SJSA1 (cell line): Measurements from ENCODE around the gene MOV10L1. TPM values are rescaled to one million over a fixed set of nuclear protein-coding genes. Genes with fewer than 3 reads are reported as not detected.

Source experiments
- DNase-seq, 2 experiments: peaks; one replicate each; pipeline ENCODE4 v3.0.0-alpha.2; 2015 to 2020; ENCODE audit warnings: low spot score in 2 of 2, low read depth in 1 of 2
- H3K27ac ChIP-seq: fragments of 250-450 bp; sonication (Bioruptor Pico); 2 replicates; pipeline ENCODE4 v1.5.1; 2020; ENCODE audit warnings: mild to moderate bottlenecking, moderate library complexity
- H3K27me3 ChIP-seq: fragments of 250-450 bp; sonication (Bioruptor Pico); replicated peaks from 2 replicates; pipeline ENCODE4 v1.5.1; 2020; ENCODE audit warnings: mild to moderate bottlenecking, moderate library complexity
- H3K36me3 ChIP-seq: fragments of 250-450 bp; sonication (Bioruptor Pico); 2 replicates; pipeline ENCODE4 v1.5.1; 2020; ENCODE audit warnings: mild to moderate bottlenecking
- H3K4me1 ChIP-seq: fragments of 250-450 bp; sonication (Bioruptor Pico); replicated peaks from 2 replicates; pipeline ENCODE4 v1.6.1; 2021; ENCODE audit warnings: mild to moderate bottlenecking
- H3K4me3 ChIP-seq: fragments of 250-450 bp; sonication (Bioruptor Pico); 2 replicates; pipeline ENCODE4 v1.5.1; 2020; ENCODE audit warnings: mild to moderate bottlenecking
- H3K9me3 ChIP-seq: fragments of 250-450 bp; sonication (Bioruptor Pico); replicated peaks from 2 replicates; pipeline ENCODE4 v1.5.1; 2020; ENCODE audit warnings: mild to moderate bottlenecking
- total RNA-seq: library from RNA; depleted of rRNA; stranded (reverse); fragments of >200 nt; shearing (Covaris generic); gene quantifications from 2 replicates; pipeline ENCODE4 v1.2.3, GENCODE V29; 2014

The MOV10L1 gene
- total RNA-seq, 1 experiment from 2014 or later, result 1.7 TPM

DNA sequence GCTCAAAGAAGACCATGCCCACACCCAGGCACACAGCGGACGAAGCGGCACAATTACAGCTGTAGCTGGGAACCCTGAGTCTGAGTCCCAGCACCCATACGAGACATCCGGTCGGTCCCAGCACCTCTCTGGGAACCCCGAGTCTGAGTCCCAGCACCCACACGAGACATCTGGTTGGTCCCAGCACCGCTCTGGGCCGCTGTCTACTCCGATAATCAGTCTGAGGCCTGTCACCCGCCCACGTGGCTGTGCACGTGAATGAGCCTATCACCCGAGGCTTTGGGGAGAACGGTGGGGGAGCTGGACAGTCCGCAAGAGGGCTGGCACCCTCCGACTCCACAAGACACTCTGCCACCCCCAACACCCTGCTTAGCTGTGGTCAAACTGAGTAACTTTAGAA, 37.9 kb upstream of the MOV10L1 start:
- no peak for DNase-seq
- no peaks in the 10 kb centered on the region for H3K9me3 ChIP-seq
- peaks cover 6% of the 10 kb centered on the region; the same call in 1 of the 2 replicates for H3K27me3 ChIP-seq

DNA sequence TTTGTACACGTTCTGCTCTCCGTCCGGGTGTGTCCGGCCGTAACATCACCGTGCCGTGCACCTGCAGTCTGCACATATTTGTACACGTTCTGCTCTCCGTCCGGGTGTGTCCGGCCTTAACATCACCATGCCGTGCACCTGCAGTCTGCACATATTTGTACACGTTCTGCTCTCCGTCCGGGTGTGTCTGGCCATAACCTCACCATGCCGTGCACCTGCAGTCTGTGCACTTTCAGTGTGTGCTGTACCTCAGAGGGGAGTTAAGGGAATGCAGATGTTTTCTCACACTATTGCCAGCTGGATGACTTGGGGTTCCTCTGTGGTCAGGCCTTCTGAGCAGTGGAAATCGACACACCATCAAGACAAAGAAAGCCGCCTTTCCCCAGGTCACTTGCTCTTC, 35.9 kb upstream of the MOV10L1 start:
- no peaks in the 10 kb centered on the region for H3K4me1 ChIP-seq
- no peak overlapping the region for H3K4me3 ChIP-seq
- no peaks in the 10 kb centered on the region for H3K9me3 ChIP-seq
- DNase-seq, result no peak
- H3K27ac ChIP-seq, result no peak overlapping the region
- peaks cover 9% of the 10 kb centered on the region; the same call in 1 of the 2 replicates for H3K27me3 ChIP-seq
- no peaks in the 10 kb centered on the region for H3K36me3 ChIP-seq

More for the DNA sequence above, 37.9 kb upstream of the MOV10L1 start:
- Histone ChIP-seq H3K4me1 (no peaks in the 10 kb centered on the region), H3K4me3 (no peak overlapping the region), H3K36me3 (no peaks in the 10 kb centered on the region), H3K27ac (no peak overlapping the region)

DNA sequence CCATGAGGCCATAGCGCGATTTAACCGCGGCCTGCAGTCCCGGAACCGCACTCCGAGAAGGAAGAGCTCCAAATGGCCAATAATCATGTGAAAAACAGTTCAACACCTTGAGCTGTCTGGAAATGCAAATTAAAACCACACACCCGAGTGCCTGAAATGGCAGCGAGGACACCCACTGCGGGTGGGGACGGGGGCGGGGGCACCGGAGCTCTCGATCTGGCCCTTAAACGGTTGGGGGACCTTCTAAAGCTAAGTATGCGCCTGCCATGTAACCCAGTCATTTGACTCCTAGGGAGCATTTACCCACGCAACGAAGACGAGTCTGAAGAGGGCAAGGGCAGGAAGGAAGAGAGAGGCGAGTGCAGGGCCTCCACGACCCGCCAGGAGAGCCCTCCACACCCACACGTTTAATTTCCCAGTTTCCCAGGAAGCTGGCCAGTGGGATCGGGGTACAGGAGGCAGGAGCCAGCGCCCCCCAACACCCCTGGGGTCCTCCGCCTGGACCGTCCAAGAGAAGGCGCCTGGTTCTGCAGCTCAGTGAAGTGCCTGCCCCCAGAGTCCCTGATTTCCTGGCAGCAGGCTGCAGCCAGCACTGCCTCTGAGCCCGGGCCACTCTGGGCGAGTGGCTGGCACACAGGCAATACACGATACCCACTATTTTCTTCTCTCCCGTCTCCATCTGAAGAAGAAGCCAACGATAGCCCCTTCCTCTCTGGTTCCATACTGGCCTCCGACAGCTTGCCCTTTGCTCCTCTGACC, 33.4 kb upstream of the MOV10L1 start:
- Histone ChIP-seq H3K4me1 (no peaks in the 10 kb centered on the region), H3K4me3 (no peak overlapping the region), H3K27me3 (peaks cover 18% of the 10 kb centered on the region; the same call in 1 of the 2 replicates), H3K36me3 (no peaks in the 10 kb centered on the region), H3K9me3 (no peaks in the 10 kb centered on the region), H3K27ac (no peak overlapping the region)
- no peak for DNase-seq

DNA sequence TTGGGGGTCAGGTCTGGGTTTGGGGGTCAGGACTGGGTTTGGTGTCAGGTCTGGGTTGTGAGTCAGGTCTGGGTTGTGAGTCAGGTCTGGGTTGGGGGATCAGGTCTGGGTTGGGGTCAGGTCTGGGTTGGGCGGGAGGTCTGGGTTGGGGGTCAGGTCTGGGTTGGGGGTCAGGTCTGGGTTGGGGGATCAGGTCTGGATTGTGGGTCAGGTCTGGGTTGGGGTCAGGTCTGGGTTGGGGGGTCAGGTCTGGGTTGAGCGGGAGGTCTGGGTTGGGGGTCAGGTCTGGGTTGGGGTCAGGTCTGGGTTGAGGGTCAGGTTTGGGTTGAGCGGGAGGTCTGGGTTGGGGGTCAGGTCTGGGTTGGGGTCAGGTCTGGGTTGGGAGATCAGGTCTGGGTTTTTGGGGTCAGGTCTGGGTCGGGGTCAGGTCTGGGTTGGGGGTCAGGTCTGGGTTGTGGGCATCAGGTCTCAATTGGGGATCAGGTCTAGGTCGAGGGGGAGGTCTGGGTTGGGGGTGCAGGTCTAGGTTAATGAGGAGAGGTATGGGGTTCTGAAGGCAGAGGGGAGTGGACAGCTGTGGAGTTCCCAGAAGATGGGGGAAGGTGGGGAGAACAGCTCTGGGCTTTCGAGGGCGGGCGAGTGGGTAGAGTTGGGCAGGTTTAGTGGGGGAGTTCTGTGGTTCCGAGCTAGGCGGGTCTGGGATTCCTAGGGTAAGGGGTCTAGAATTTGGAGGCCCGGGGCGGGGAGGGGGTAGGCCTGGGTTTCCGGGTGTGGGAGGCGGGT, 32.3 kb upstream of the MOV10L1 start:
- no peak for DNase-seq
- no peaks in the 10 kb centered on the region for H3K9me3 ChIP-seq
- H3K4me3 ChIP-seq, result no peak overlapping the region
- H3K4me1 ChIP-seq, result no peaks in the 10 kb centered on the region
- H3K36me3 ChIP-seq, result no peaks in the 10 kb centered on the region
- peaks cover 13% of the 10 kb centered on the region; the same call in 1 of the 2 replicates for H3K27me3 ChIP-seq
- no peak overlapping the region for H3K27ac ChIP-seq

DNA sequence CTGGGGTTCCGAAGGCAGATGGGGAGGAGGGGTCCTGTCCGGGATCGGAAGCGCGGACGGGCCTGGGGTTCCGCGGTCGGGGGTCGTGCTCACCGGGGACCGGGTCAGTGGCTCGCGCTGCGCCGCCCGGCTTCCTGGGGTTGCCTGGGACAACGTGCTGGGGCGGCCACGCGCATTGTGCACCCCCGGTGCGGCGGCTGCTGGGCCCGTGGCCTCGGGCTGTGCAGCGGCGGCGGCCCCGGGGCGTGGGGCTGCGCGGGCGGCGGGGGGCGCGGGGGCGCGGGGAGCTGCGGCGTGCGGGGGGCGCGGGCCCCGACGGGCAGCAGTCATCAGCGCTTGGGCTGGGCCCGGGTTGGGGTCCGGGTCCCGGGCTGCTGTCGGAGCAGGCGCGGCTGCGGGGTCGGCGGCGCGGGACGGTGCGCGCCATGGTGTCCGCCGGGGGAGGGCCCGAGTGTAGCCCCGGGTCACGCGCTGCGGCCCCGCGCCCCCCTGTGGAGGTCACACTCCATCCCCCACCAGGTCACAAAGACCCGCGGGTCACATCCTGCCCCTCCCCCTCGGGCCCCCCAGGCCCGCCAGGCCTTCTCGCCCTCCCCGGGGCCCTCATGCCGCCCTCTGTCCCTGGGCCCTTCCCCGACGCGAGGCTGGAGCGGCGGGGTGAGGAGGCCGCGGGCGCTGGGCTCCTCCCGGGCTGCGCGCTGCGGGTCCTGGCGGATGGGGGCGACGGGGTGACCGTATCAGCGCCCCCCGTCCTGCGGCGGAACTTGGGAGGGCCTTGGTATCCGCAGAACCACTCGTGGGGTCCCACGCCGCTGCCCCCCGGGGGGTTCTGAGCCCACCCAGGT, 31.5 kb upstream of the MOV10L1 start, which contains the start of gene TTLL8:
Gene TTLL8 (minus strand): TSS at position 238 of the 845 bp plus-strand sequence.
- Histone ChIP-seq H3K4me1 (no peaks in the 10 kb centered on the region), H3K36me3 (no peaks in the 10 kb centered on the region), H3K9me3 (no peaks in the 10 kb centered on the region), H3K4me3 (no peak within 1 kb of the TSS), H3K27me3 (peaks cover 13% of the 10 kb centered on the region; the same call in 1 of the 2 replicates), H3K27ac (no peak within 1 kb of the TSS)
- no peak for DNase-seq

DNA sequence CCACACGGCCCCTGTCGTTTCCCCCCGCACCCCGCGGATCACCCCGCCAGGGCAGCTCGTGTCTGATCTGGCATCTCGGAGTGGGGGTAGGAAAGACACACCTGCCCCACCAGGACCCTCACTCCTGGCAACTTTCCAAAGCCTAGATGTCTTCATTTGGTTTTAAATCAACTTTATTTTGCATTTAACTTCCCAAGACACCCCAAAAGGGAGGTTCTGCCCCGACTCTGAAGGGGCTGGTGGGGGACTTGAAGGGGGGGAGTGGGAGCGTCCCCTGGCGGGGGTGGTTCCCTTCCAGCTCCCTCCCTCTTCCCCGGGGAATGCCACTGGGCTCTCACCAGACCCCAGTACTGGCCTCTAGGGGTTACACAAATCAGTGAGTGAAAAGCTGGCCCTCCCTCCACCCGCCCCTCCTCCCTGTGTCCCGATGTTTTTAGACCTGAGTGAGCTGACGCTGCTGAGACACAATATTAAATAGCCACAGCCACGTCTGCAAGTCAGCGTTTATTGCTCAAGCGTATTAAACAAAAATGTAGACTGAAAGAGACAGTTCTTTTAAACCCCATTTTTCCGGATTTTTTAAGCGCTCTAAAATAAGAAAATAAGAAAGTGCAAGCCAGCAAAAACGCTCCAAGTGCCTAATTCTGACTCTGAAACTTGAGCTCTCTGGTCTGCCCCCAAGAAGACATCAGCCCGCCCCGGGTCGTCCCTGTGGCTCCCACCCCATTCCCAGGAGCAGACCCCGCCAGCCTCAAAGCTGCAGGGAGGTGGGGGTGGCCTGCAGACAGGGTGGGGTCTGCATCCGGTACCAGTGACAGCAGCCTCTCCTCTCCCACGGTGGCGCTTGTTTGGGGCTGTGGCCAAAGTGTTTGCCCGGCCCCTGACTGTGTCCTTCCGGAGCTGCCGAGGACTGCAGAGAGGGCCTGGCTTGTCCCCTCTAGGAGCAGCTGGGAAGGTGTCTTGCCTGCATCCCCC, 30.6 kb upstream of the MOV10L1 start:
- H3K27ac ChIP-seq, result no peak overlapping the region
- no peaks in the 10 kb centered on the region for H3K9me3 ChIP-seq
- H3K4me1 ChIP-seq, result no peaks in the 10 kb centered on the region
- H3K4me3 ChIP-seq, result no peak overlapping the region
- no peak for DNase-seq
- H3K27me3 ChIP-seq, result peaks cover 13% of the 10 kb centered on the region; the same call in 1 of the 2 replicates
- H3K36me3 ChIP-seq, result no peaks in the 10 kb centered on the region

DNA sequence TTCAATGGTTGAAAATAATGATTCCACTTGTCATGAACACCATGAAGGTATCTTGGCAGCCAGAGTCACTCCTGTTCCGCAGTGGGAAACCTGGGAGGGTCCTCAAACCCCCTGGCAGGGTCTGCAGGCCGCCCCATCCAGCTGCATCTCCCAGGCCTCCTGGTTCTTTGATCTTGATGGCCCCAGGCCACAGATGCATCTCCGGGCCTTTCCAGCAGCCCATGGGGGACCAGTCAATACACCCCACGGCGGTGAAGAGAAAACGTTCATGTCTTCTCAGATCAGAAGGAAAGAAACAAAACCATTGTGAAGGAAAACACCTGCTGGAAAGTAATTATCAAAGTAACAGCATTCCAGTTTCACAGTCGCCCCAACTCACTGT, 29.9 kb upstream of the MOV10L1 start:
- Histone ChIP-seq H3K4me1 (no peaks in the 10 kb centered on the region), H3K9me3 (no peaks in the 10 kb centered on the region), H3K4me3 (no peak overlapping the region), H3K27ac (no peak overlapping the region), H3K27me3 (peaks cover 13% of the 10 kb centered on the region; the same call in 1 of the 2 replicates), H3K36me3 (no peaks in the 10 kb centered on the region)
- DNase-seq, result no peak

DNA sequence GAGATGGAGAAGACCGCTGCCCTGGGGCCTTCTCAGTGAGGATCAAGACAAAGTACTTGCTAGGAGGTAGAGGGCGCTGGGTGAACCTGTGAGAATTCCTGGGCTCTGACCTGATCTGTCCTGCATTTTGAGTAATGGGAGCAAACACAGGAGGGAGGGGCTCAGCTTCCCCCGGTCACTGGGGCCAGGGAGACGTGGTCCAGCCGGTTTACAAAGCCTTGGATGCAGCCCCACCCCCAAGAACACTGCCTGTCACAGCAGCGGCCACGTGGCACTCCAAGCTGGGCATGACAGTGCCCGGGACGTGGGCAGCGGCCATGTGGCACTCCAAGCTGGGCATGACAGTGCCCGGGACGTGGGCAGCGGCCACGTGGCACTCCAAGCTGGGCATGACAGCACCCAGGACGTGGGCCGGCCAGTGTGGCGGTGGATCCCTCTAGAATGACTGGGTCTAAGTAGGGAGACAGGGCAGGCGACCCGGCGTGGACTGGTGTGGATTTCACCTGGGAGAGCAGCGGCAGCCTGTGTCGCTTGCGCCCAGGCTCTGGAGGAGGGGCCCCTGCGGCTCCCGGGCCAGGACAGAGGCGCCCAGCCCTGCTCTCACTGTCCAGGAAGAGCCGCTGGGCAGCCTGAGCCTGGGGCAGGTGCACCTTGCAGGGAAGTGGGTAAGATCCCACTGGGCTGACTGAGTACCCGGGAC, 29.2 kb upstream of the MOV10L1 start:
- H3K4me3 ChIP-seq, result no peak overlapping the region
- H3K27ac ChIP-seq, result no peak overlapping the region
- DNase-seq, result no peak
- H3K27me3 ChIP-seq, result peaks cover 13% of the 10 kb centered on the region; the same call in 1 of the 2 replicates
- H3K9me3 ChIP-seq, result no peaks in the 10 kb centered on the region
- H3K36me3 ChIP-seq, result no peaks in the 10 kb centered on the region
- H3K4me1 ChIP-seq, result no peaks in the 10 kb centered on the region

DNA sequence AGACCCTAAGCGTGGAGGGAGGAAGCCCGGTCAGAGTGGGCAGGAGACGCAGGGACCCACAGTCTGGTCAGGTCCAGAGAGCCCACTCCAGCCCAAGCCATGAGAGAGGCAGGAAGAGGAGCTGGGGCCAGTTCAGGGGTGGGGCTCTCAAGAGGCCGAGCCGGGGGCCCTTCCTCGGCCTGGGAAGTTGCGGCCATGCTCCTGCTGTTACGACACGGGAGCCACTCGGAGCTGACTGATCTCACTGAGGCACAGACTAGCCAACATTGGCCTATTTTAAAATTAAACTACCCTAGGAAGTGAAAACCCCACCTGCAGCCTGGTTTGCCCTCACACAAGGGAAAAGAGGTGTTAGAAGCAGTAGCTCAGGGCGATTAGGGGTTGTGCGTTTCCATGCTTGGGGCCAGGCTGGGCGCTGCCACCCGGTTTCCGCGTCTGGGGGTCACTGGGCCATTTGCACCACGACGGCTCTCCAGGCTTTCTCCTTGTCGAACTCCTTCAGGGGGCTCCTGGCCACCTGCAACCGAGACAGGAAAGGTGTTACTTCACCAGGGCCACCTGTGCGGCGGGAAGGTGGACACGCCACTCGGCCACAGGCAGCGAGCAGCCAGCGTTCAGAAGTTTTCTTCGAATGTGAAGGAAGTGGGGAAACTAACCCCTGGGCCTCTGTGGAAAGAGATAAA, 28.5 kb upstream of the MOV10L1 start:
- DNase-seq, result no peak
- Histone ChIP-seq H3K27ac (no peak overlapping the region), H3K36me3 (no peaks in the 10 kb centered on the region), H3K9me3 (no peaks in the 10 kb centered on the region), H3K4me1 (no peaks in the 10 kb centered on the region), H3K4me3 (no peak overlapping the region), H3K27me3 (peaks cover 13% of the 10 kb centered on the region; the same call in 1 of the 2 replicates)

DNA sequence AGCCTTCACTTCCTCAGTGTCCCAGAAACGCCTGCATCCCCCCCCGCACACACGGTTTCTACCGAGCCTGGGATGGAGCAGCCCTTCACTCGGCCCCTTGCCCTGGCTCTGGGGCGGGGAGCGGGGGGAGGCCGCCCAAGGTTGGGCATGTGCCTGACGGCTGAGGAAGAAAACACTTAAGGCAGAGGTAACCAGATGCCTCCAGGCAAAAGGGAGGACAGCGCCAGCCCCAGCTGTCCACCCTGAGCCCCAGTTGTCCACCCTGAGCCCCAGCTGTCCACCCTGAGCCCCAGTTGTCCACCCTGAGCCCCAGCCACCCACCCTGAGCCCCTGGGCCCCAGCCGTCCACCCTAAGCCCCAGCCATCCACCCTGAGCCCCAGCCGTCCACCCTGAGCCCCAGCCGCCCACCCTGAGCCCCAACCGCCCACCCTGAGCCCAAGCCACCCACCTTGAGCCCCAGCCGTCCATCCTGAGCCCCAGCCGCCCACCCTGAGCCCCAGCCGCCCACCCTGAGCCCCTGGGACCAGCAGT, 27.9 kb upstream of the MOV10L1 start:
- no peak for DNase-seq
- H3K9me3 ChIP-seq, result no peaks in the 10 kb centered on the region
- peaks cover 13% of the 10 kb centered on the region; the same call in 1 of the 2 replicates for H3K27me3 ChIP-seq
- no peak overlapping the region for H3K27ac ChIP-seq
- no peaks in the 10 kb centered on the region for H3K4me1 ChIP-seq
- no peak overlapping the region for H3K4me3 ChIP-seq
- H3K36me3 ChIP-seq, result no peaks in the 10 kb centered on the region

DNA sequence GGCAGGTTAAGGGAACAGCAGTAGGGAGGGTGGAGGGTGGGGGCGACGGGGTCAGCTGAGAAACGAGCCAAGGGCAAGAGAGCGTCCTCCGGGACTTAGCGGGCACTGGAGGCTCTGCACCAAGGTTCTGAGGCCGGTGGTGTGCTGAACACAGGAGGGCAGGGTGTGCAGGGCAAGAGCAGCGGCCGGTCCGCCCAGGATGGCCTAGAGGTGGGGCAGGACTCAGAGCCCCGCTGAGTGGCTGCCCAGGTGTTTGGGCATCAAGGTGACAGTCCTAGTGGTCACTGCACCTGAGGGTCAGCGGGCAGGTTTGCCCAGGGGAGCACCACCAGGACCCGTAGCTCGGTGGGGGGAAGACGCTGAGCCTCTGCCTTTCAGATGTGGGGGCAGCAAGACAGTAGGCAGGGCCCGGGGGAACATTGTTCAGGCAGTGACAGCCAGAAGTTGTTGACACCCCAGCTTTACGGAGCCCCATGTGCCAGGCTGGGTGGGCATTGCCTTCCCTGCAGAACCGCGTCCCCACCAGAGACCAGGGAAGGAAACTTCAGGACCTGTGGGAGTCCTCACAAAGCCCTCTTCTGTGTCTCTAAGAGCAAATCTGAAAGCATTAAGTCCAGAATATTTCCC, 27.2 kb upstream of the MOV10L1 start:
- peaks cover 13% of the 10 kb centered on the region; the same call in 1 of the 2 replicates for H3K27me3 ChIP-seq

More for the DNA sequence above, 27.2 kb upstream of the MOV10L1 start:
- Histone ChIP-seq H3K4me3 (no peak overlapping the region), H3K4me1 (no peaks in the 10 kb centered on the region), H3K27ac (no peak overlapping the region), H3K36me3 (no peaks in the 10 kb centered on the region), H3K9me3 (no peaks in the 10 kb centered on the region)
- no peak for DNase-seq
